IMR-90 (cell line): ENCODE measurements around the gene ARHGAP24. TPM values are rescaled to one million over a fixed set of nuclear protein-coding genes. Genes with fewer than 3 reads are reported as not detected.

Source experiments
- ATAC-seq: fragments of 200-7000 bp; cut with Tn5 transposase; 2 replicates; pipeline ENCODE4 v1.9.1; 2020; ENCODE audit warnings: low read depth, mild to moderate bottlenecking, moderate library complexity
- BruUV-seq: library from RNA; stranded (reverse); fragments of 400-500 nt; replicated peaks from 2 replicates; lab custom pipeline; 2021; lab: Mats Ljungman, UMichigan
- CTCF ChIA-PET: fragments of 300-600 bp; formaldehyde crosslinking; extraction: SDS; loops from one replicate; lab custom pipeline; 2021; ENCODE audit warnings: antibody characterized with exemption; lab: Yijun Ruan, JAX
- POLR2A ChIA-PET: fragments of 300-600 bp; sonication (Branson Sonifier 250); formaldehyde crosslinking; loops from one replicate; lab custom pipeline; 2022; ENCODE audit warnings: antibody characterized with exemption; ENCODE audit not compliant: unreplicated experiment; lab: Charles Lee
- DNase-seq: peaks from one replicate; pipeline ENCODE4 v3.0.0; 2013
- H2AFZ ChIP-seq: replicated peaks from 2 replicates; pipeline ENCODE3; 2013; ENCODE audit warnings: low read length, mild to moderate bottlenecking; ENCODE audit not compliant: poor library complexity
- H2AK5ac ChIP-seq: 2 replicates; pipeline ENCODE4 v1.6.1; 2013; ENCODE audit warnings: low read depth, low read length, inconsistent platforms
- H2AK9ac ChIP-seq: replicated peaks from 2 replicates; pipeline ENCODE3; 2013; ENCODE audit warnings: mild to moderate bottlenecking, low read depth, low read length, moderate library complexity; ENCODE audit not compliant: poor library complexity
- H2BK120ac ChIP-seq: 2 replicates; pipeline ENCODE4 v1.6.1; 2013; ENCODE audit warnings: low read depth, low read length, inconsistent platforms
- H2BK15ac ChIP-seq: 3 replicates; pipeline ENCODE4 v1.6.1; 2013; ENCODE audit warnings: low read depth, low read length, inconsistent platforms
- H2BK20ac ChIP-seq: 2 replicates; pipeline ENCODE4 v1.6.1; 2013; ENCODE audit warnings: low read depth, mild to moderate bottlenecking, inconsistent platforms, low read length, moderate library complexity
- H2BK5ac ChIP-seq: 2 replicates; pipeline ENCODE4 v1.6.1; 2013; ENCODE audit warnings: mild to moderate bottlenecking, low read depth, low read length, inconsistent platforms; ENCODE audit not compliant: poor library complexity, severe bottlenecking
- H3K14ac ChIP-seq: replicated peaks from 2 replicates; pipeline ENCODE4 v1.6.1; 2013; ENCODE audit warnings: low read depth, low read length, inconsistent platforms
- H3K18ac ChIP-seq: 2 replicates; pipeline ENCODE4 v1.6.1; 2013; ENCODE audit warnings: low read depth, low read length, control low read depth
- H3K23ac ChIP-seq: 2 replicates; pipeline ENCODE4 v1.6.1; 2013; ENCODE audit warnings: low read depth, low read length, inconsistent platforms
- H3K27ac ChIP-seq: 2 replicates; pipeline ENCODE4 v1.5.1; 2013; ENCODE audit warnings: mild to moderate bottlenecking, control low read depth, low read length; ENCODE audit not compliant: insufficient read depth
- H3K27me3 ChIP-seq: 2 replicates; pipeline ENCODE4 v1.6.1; 2013; ENCODE audit warnings: low read length; ENCODE audit not compliant: control insufficient read depth, insufficient read depth
- H3K36me3 ChIP-seq: 2 replicates; pipeline ENCODE4 v1.6.1; 2013; ENCODE audit warnings: low read length, mixed read lengths; ENCODE audit not compliant: control insufficient read depth, insufficient read depth
- H3K4ac ChIP-seq: 2 replicates; pipeline ENCODE4 v1.6.1; 2013; ENCODE audit warnings: low read depth, low read length, inconsistent platforms
- H3K4me1 ChIP-seq: 2 replicates; pipeline ENCODE4 v1.6.1; 2013; ENCODE audit warnings: low read length, mixed read lengths; ENCODE audit not compliant: control insufficient read depth, insufficient read depth
- H3K4me2 ChIP-seq: 2 replicates; pipeline ENCODE4 v1.6.1; 2013; ENCODE audit warnings: low read depth, mild to moderate bottlenecking, control low read depth, low read length, moderate library complexity
- H3K4me3 ChIP-seq: 2 replicates; pipeline ENCODE4 v1.5.1; 2013; ENCODE audit warnings: low read depth, mild to moderate bottlenecking, control low read depth, low read length, moderate library complexity; ENCODE audit not compliant: insufficient read depth
- H3K56ac ChIP-seq: 2 replicates; pipeline ENCODE4 v1.6.1; 2013; ENCODE audit warnings: low read length, inconsistent platforms; ENCODE audit not compliant: insufficient read depth; ENCODE audit errors: extremely low read depth
- H3K79me1 ChIP-seq, 2 experiments: 2 replicates each; pipeline ENCODE4 v1.6.1; 2013; ENCODE audit warnings: low read length in 2 of 2, inconsistent platforms in 1 of 2, low read depth in 1 of 2
- H3K9ac ChIP-seq: 2 replicates; pipeline ENCODE4 v1.6.1; 2013; ENCODE audit warnings: low read depth, low read length, control low read depth
- H3K9me1 ChIP-seq: 2 replicates; pipeline ENCODE4 v1.6.1; 2013; ENCODE audit warnings: low read length, inconsistent platforms; ENCODE audit not compliant: insufficient read depth
- H3K9me3 ChIP-seq: 2 replicates; pipeline ENCODE4 v1.6.1; 2013; ENCODE audit warnings: low read length; ENCODE audit not compliant: control insufficient read depth, insufficient read depth
- H4K20me1 ChIP-seq: 2 replicates; pipeline ENCODE4 v1.6.1; 2013; ENCODE audit warnings: low read length, inconsistent platforms; ENCODE audit not compliant: insufficient read depth
- H4K5ac ChIP-seq: 2 replicates; pipeline ENCODE4 v1.6.1; 2013; ENCODE audit warnings: mild to moderate bottlenecking, low read depth, low read length, control low read depth
- H4K8ac ChIP-seq, 2 experiments: 2 replicates each; pipeline ENCODE4 v1.6.1; 2013; ENCODE audit warnings: low read depth in 2 of 2, low read length in 2 of 2, control low read depth in 1 of 2, inconsistent platforms in 1 of 2
- H4K91ac ChIP-seq: 2 replicates; pipeline ENCODE4 v1.6.1; 2013; ENCODE audit warnings: low read depth, low read length, inconsistent platforms; ENCODE audit not compliant: insufficient read depth
- BHLHE40 ChIP-seq: fragments of 150-350 bp; IDR thresholded peaks from 2 replicates; pipeline ENCODE4 v1.6.1; 2016; ENCODE audit warnings: mild to moderate bottlenecking, low read depth, low read length
- FOS ChIP-seq: fragments of 150-350 bp; IDR thresholded peaks from 2 replicates; pipeline ENCODE4 v1.6.1; 2016; ENCODE audit warnings: low read depth, low read length
- NFE2L2 ChIP-seq: fragments of 150-350 bp; IDR thresholded peaks from 2 replicates; pipeline ENCODE4 v1.6.1; 2016; ENCODE audit warnings: low read depth, mild to moderate bottlenecking, low read length
- RAD21 ChIP-seq: IDR thresholded peaks from 2 replicates; pipeline ENCODE4 v1.6.1; 2012; ENCODE audit warnings: low read length, improper control_type of control experiment
- WGBS, 2 experiments: methylation state at CpG; one replicate each; pipeline versions ENCODE4 v1.1.5 to v1.1.7; 2013; ENCODE audit warnings: missing lambda C conversion rate in 2 of 2; ENCODE audit not compliant: insufficient read length in 1 of 2; ENCODE audit errors: extremely low coverage in 2 of 2; 5-methylcytosine and 5-hydroxymethylcytosine counted together
- dilution Hi-C: fragments of 300-500 bp; cut with HindIII; formaldehyde crosslinking; loops from one replicate; pipeline ENCODE4 v1.14.3; 2018; ENCODE audit warnings: low sequenced_read_pairs; ENCODE audit not compliant: unreplicated experiment
- in situ Hi-C: fragments of 300-500 bp; cut with MboI; formaldehyde crosslinking; loops from 3 replicates; pipeline ENCODE4 v1.14.3; 2019; ENCODE audit warnings: low sequenced_read_pairs, inconsistent platforms, mixed read lengths
- intact Hi-C: fragments of 100-400 bp; cut with micrococcal nuclease; formaldehyde crosslinking; loops from 2 replicates; pipeline ENCODE4 v1.10.0; 2022
- polyA plus RNA-seq, 3 experiments: library from polyadenylated mRNA; depleted of rRNA; stranded (reverse); fragments of >200 nt; gene quantifications; 2 replicates each; pipeline ENCODE4 v1.2.3, GENCODE V29; 2012; ENCODE audit warnings: low replicate concordance in 1 of 3
- total RNA-seq: library from RNA; depleted of rRNA; stranded (reverse); fragments of >200 nt; gene quantifications from 2 replicates; pipeline ENCODE4 v1.2.3, GENCODE V29; 2012

Gene ARHGAP24
- total and polyA plus RNA-seq, 2 of the 4 experiments (the other 2 are of a cell fraction), result 11.9 to 24.0 TPM

- DNase-seq, result peak; percentile 90
- H2BK20ac ChIP-seq, result peak overlapping the region; percentile 53; the same call in 1 of the 2 replicates
- in situ Hi-C loops, result no loop called here
Observed at GRCh38 chr4:85783483-85783882, 308.5 kb downstream of the ARHGAP24 start.

More at GRCh38 chr4:85783483-85783882, 308.5 kb downstream of the ARHGAP24 start:
- H3K4me2 ChIP-seq, result peak overlapping the region; percentile 70; the same call in 1 of the 2 replicates
- dilution Hi-C loops, result no loop called here
- peak overlapping the region; percentile 38; the same call in 1 of the 2 replicates for H4K5ac ChIP-seq
- intact Hi-C loops, result no loop called here
- TF ChIP-seq NFE2L2, result no peak
- TF ChIP-seq BHLHE40, result peak; percentile 34; the same call in 1 of the 2 replicates
- no peak for TF ChIP-seq RAD21
- peak; percentile 38; the same call in 1 of the 2 replicates for TF ChIP-seq FOS
- CTCF ChIA-PET, result no interaction called here
- no peak overlapping the region for H2AFZ ChIP-seq
- no peak overlapping the region for H4K91ac ChIP-seq
- H3K79me1 ChIP-seq, result peaks cover 13 to 35% of the 10 kb centered on the region in 2 experiments
- H3K27ac ChIP-seq, result peak overlapping the region; percentile 16; the same call in 1 of the 2 replicates
- H3K18ac ChIP-seq, result peak overlapping the region; percentile 66; the same call in 1 of the 2 replicates
- no peak overlapping the region; the same call in 1 of the 2 replicates for H3K4ac ChIP-seq
- peak overlapping the region; percentile 88 for H2BK5ac ChIP-seq
- POLR2A ChIA-PET, result no interaction called here
- H2AK9ac ChIP-seq, result no peak overlapping the region
- H3K9ac ChIP-seq, result no peak overlapping the region
- no peak overlapping the region for H3K14ac ChIP-seq
- peaks cover 9% of the 10 kb centered on the region for H3K9me1 ChIP-seq
- H2AK5ac ChIP-seq, result no peak overlapping the region
- no peaks in the 10 kb centered on the region for H4K20me1 ChIP-seq
- no TSS peak for BruUV-seq
- WGBS, 2 experiments, result 0% methylated on average over 1 of the region's 2 CpGs; no CpG with 5 or more reads in 1 of the 2 experiments
- no peak overlapping the region for H4K8ac ChIP-seq
- peak; percentile 16 for ATAC-seq
- no peaks in the 10 kb centered on the region for H3K27me3 ChIP-seq
- peaks cover 18% of the 10 kb centered on the region for H3K4me1 ChIP-seq
- H3K4me3 ChIP-seq, result no peak overlapping the region
- no peaks in the 10 kb centered on the region for H3K9me3 ChIP-seq
- no peak overlapping the region for H2BK15ac ChIP-seq
- no peak overlapping the region for H3K23ac ChIP-seq
- H2BK120ac ChIP-seq, result peak overlapping the region; percentile 74; the same call in 1 of the 2 replicates
- H3K36me3 ChIP-seq, result no peaks in the 10 kb centered on the region
- no peak overlapping the region for H3K56ac ChIP-seq
